GM12872 (cell line): ENCODE results near the gene FUCA1.

Source experiments
- CTCF ChIP-seq: IDR thresholded peaks from 3 replicates; pipeline ENCODE4 v1.5.1; 2011; ENCODE audit warnings: low read depth, mild to moderate bottlenecking, low read length, moderate library complexity; ENCODE audit not compliant: insufficient read depth

The FUCA1 gene

GRCh38 chr1:23845163-23845562 is 22.9 kb downstream of the FUCA1 start:
- TF ChIP-seq CTCF: no peak

- no peak for TF ChIP-seq CTCF
Measured at GRCh38 chr1:23843644-23844043, 24.4 kb downstream of the FUCA1 start.

- TF ChIP-seq CTCF: no peak
Measured at GRCh38 chr1:23838401-23838866, 29.7 kb downstream of the FUCA1 start.

- TF ChIP-seq CTCF: no peak
Measured at GRCh38 chr1:23837908-23838307, 30.2 kb downstream of the FUCA1 start.

- TF ChIP-seq CTCF: no peak
Measured at GRCh38 chr1:23836037-23836436, 32.1 kb downstream of the FUCA1 start.

GRCh38 chr1:23827717-23828116 is 40.4 kb downstream of the FUCA1 start:
- no peak for TF ChIP-seq CTCF

- no peak for TF ChIP-seq CTCF
Measured at GRCh38 chr1:23825762-23826522, 42.1 kb downstream of the FUCA1 start.
